Suprapubic skin (tissue), 3 donors: ENCODE measurements around the gene MED8.

ENCODE experiments used
- EP300 ChIP-seq: sonication (generic); formaldehyde crosslinking; IDR thresholded peaks from one replicate; pipeline ENCODE4 v1.6.1; 2017; ENCODE audit warnings: antibody characterized with exemption
- POLR2A ChIP-seq, 2 donors: fragments of 450-650 bp; IDR thresholded peaks; one replicate each; pipeline ENCODE4 v1.6.1; 2017; ENCODE audit warnings: antibody characterized with exemption in 2 of 2, mild to moderate bottlenecking in 2 of 2, moderate library complexity in 2 of 2
- TF ChIP-seq, protein P1 (sequence below), 2 donors: fragments of 200-600 bp in 1 of 2; fragments of 450-650 bp in 1 of 2; sonication (generic) in 1 of 2; IDR thresholded peaks; one replicate each; pipeline ENCODE4 v1.5.1; 2016 to 2019; ENCODE audit warnings: antibody characterized with exemption in 2 of 2, mild to moderate bottlenecking in 1 of 2, moderate library complexity in 1 of 2

DNA sequence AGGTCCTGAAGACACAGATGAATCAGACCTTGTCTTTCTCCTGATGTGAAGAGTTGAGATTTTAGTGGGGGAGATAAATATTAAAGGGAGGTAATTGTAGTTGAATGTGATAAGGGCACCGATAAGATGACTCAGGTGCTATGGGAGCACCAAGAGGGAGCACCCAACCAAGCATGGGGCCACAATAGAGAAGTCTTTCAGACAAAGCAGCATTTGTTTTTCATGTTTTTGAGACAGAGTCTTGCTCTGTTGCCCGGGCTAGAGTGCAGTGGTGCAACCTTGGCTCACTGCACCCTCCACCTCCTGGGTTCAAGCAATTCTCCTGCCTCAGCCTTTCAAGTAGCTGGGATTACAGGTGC, 16.3 kb upstream of the MED8 start:
- TF ChIP-seq, protein P1, sequence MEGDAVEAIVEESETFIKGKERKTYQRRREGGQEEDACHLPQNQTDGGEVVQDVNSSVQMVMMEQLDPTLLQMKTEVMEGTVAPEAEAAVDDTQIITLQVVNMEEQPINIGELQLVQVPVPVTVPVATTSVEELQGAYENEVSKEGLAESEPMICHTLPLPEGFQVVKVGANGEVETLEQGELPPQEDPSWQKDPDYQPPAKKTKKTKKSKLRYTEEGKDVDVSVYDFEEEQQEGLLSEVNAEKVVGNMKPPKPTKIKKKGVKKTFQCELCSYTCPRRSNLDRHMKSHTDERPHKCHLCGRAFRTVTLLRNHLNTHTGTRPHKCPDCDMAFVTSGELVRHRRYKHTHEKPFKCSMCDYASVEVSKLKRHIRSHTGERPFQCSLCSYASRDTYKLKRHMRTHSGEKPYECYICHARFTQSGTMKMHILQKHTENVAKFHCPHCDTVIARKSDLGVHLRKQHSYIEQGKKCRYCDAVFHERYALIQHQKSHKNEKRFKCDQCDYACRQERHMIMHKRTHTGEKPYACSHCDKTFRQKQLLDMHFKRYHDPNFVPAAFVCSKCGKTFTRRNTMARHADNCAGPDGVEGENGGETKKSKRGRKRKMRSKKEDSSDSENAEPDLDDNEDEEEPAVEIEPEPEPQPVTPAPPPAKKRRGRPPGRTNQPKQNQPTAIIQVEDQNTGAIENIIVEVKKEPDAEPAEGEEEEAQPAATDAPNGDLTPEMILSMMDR (IDR thresholded peaks at IDR 0.05): no peak
- TF ChIP-seq EP300 (no peak), POLR2A (IDR thresholded peaks at IDR 0.05) (no peak)
